ENCODE data around the gene AP2B1.

- TF ChIP-seq CTCF (IDR thresholded peaks at IDR 0.05; ENCODE audit: insufficient read depth, low read length, poor library complexity, severe bottlenecking): no peak
- TF ChIP-seq EZH2phosphoT487 (conservative IDR thresholded peaks at IDR 0.05; ENCODE audit: low read length): no peak
These were observed 181.7 kb downstream of the AP2B1 start for GRCh38 chr17:35768797-35769196.

Data from SU-DHL-6 (cell line).